GM20000 (cell line): ENCODE measurements around the gene LILRB3.
"Not testable (repeated sequence)": the region's sequence is repeated elsewhere in the genome, so short reads cannot be mapped to it uniquely, and the experiment has no call there.

Source experiments
- DNase-seq: peaks from one replicate; pipeline ENCODE4 v3.0.0; 2012; ENCODE audit warnings: low spot score
- CTCF ChIP-seq: IDR thresholded peaks from 2 replicates; pipeline ENCODE4 v1.5.1; 2012; ENCODE audit warnings: mild to moderate bottlenecking, control low read depth; ENCODE audit errors: extremely low read depth, missing control alignments

The LILRB3 gene

GRCh38 chr19:54218259-54218658 is 4.5 kb downstream of the LILRB3 start:
- TF ChIP-seq CTCF: no peak
- no peak for DNase-seq

GRCh38 chr19:54217517-54218247 is 5.1 kb downstream of the LILRB3 start:
- DNase-seq: not testable (repeated sequence)

- TF ChIP-seq CTCF: no peak
- no peak for DNase-seq
Observed at GRCh38 chr19:54216869-54217268, 5.9 kb downstream of the LILRB3 start.

- DNase-seq: not testable (repeated sequence)
Observed at GRCh38 chr19:54214734-54215133, 8.1 kb downstream of the LILRB3 start.

- DNase-seq: not testable (repeated sequence)
Observed at GRCh38 chr19:54214217-54214616, 8.6 kb downstream of the LILRB3 start.

GRCh38 chr19:54211235-54211634 is 11.6 kb downstream of the LILRB3 start:
- no peak for DNase-seq
- no peak for TF ChIP-seq CTCF

GRCh38 chr19:54209811-54210494 is 12.9 kb downstream of the LILRB3 start:
- DNase-seq: no peak
- TF ChIP-seq CTCF: no peak

- TF ChIP-seq CTCF: no peak
Observed at GRCh38 chr19:54209058-54209810, 13.6 kb downstream of the LILRB3 start.

GRCh38 chr19:54208784-54209057 is 14.1 kb downstream of the LILRB3 start:
- DNase-seq: no peak
- TF ChIP-seq CTCF: no peak

More at GRCh38 chr19:54209058-54209810, 13.6 kb downstream of the LILRB3 start:
- DNase-seq: no peak
